K562 (cell line): ENCODE data around the gene EME2. TPM values are rescaled to one million over a fixed set of nuclear protein-coding genes. Genes with fewer than 3 reads are reported as not detected.
A peak's percentile ranks its signal among the peaks of the same experiment; 100 is the strongest.

Experiments used
- CREM ChIP-seq: IDR thresholded peaks from 2 replicates; pipeline ENCODE4 v1.6.1; 2014; ENCODE audit warnings: antibody characterized with exemption, low read depth
- CTBP1 ChIP-seq: fragments of 450-650 bp; IDR thresholded peaks from 2 replicates; pipeline ENCODE4 v1.6.1; 2016; ENCODE audit warnings: borderline replicate concordance
- DEAF1 ChIP-seq: fragments of 450-650 bp; formaldehyde crosslinking; IDR thresholded peaks from 2 replicates; pipeline ENCODE4 v1.4.0; 2020; ENCODE audit warnings: mild to moderate bottlenecking, moderate library complexity
- FOXM1 ChIP-seq, 2 experiments: fragments of 450-650 bp in 1 of 2; sonication (generic) in 1 of 2; formaldehyde crosslinking in 1 of 2; IDR thresholded peaks; 2 replicates each; pipeline versions ENCODE4 v1.6.1 to v1.9.0; 2017 to 2022; ENCODE audit warnings: low read depth in 2 of 2, mild to moderate bottlenecking in 2 of 2, missing genetic modification reagents in 1 of 2, moderate library complexity in 1 of 2
- HDAC1 ChIP-seq, 2 experiments: fragments of 450-650 bp; IDR thresholded peaks; 2 replicates each; pipeline ENCODE4 v1.6.1; 2016 to 2017; ENCODE audit warnings: inconsistent platforms in 1 of 2, mild to moderate bottlenecking in 1 of 2, moderate library complexity in 1 of 2
- MGA ChIP-seq: fragments of 450-650 bp; IDR thresholded peaks from 2 replicates; pipeline ENCODE4 v1.6.1; 2016; ENCODE audit warnings: mild to moderate bottlenecking, moderate library complexity
- TFAP4 ChIP-seq: sonication (generic); formaldehyde crosslinking; IDR thresholded peaks from 2 replicates; pipeline ENCODE4 v1.8.0; 2022; ENCODE audit warnings: missing genetic modification reagents, mild to moderate bottlenecking, moderate library complexity, borderline replicate concordance
- ZBTB2 ChIP-seq: fragments of 450-650 bp; IDR thresholded peaks from 2 replicates; pipeline ENCODE4 v1.6.1; 2016; ENCODE audit warnings: antibody characterized with exemption
- ZBTB34 ChIP-seq: fragments of 250-450 bp; sonication (Bioruptor Pico); IDR thresholded peaks from 2 replicates; pipeline ENCODE4 v1.8.0; 2021; ENCODE audit warnings: mild to moderate bottlenecking, moderate library complexity
- polyA plus RNA-seq, 8 experiments: library from polyadenylated mRNA; depleted of rRNA in 4 of 8; stranded (reverse) in 5 of 8; unstranded in 3 of 8; fragments of >200 nt; fragmentation: Nextera tagmentation in 2 of 8; fragmentation: Illumina TruSeq in 1 of 8; extraction: Ambion mirVana in 2 of 8; extraction: Trizol in 1 of 8; gene quantifications; 2 replicates each; pipeline versions ENCODE4 v1.2.1 to v1.2.3, GENCODE V29; 2011 to 2014; ENCODE audit warnings: inconsistent platforms in 1 of 8, missing spikeins in 1 of 8
- total RNA-seq, 7 experiments: library from RNA; depleted of rRNA in 6 of 7; stranded (reverse); fragments of >200 nt in 6 of 7; fragmentation: Illumina TruSeq in 2 of 7; extraction: Trizol in 2 of 7; gene quantifications; 2 replicates each; pipeline versions ENCODE4 v1.2.1 to v1.2.3, GENCODE V29; 2011 to 2021; ENCODE audit warnings: low replicate concordance in 1 of 7

The EME2 gene
- total and polyA plus RNA-seq, 9 of the 15 experiments (the other 6 are each of a cell fraction or from before 2014, with no cell fraction given), result 0.35 to 19.9 (median 3.5) TPM

GRCh38 chr16:1812732-1813163 lies 40.1 kb downstream of the EME2 start (continued):
- TF ChIP-seq MGA, result peak; percentile 75
- peak; percentile 98 for TF ChIP-seq TFAP4 (CRISPR knock-in tag)
- peak; percentile 47 for TF ChIP-seq DEAF1
- peak; percentile 18; the same call in 1 of the 2 replicates for TF ChIP-seq FOXM1 (IDR thresholded peaks at IDR 0.05; ENCODE audit: low read depth)
- TF ChIP-seq FOXM1 (CRISPR knock-in tag; IDR thresholded peaks at IDR 0.05; ENCODE audit: low read depth), result no peak
- 0 out of 4 replicates have a peak, but pooled peaks of 1 of the 2 experiments have one; percentile 19 for TF ChIP-seq HDAC1 (IDR thresholded peaks at IDR 0.05)
- peak; percentile 21; the same call in 1 of the 2 replicates for TF ChIP-seq CTBP1
- TF ChIP-seq CREM, result peak; percentile 51; the same call in 1 of the 2 replicates
- TF ChIP-seq ZBTB34 (CRISPR knock-in tag), result no peak
- peak; percentile 60; the same call in 1 of the 2 replicates for TF ChIP-seq ZBTB2
